PC-9 (cell line): ENCODE data around the gene PANX2. TPM values are rescaled to one million over a fixed set of nuclear protein-coding genes. Genes with fewer than 3 reads are reported as not detected.
"Not testable (repeated sequence)": the region's sequence is repeated elsewhere in the genome, so short reads cannot be mapped to it uniquely, and the experiment has no call there.

ENCODE experiments used
- BruUV-seq: library from RNA; stranded (reverse); fragments of 400-500 nt; replicated peaks from 2 replicates; lab custom pipeline; 2021; lab: Mats Ljungman, UMichigan
- CTCF ChIA-PET: fragments of 300-600 bp; sonication (Branson Sonifier 250); formaldehyde crosslinking; loops from one replicate; lab custom pipeline; 2022; ENCODE audit warnings: antibody characterized with exemption; lab: Charles Lee
- POLR2A ChIA-PET: fragments of 300-600 bp; sonication (Branson Sonifier 250); formaldehyde crosslinking; loops from one replicate; lab custom pipeline; 2022; ENCODE audit warnings: antibody characterized with exemption; ENCODE audit not compliant: unreplicated experiment; lab: Charles Lee
- DNase-seq, 2 experiments: peaks; one replicate each; pipeline versions ENCODE4 v3.0.0 to v3.0.0-alpha.2; 2015 to 2022; ENCODE audit warnings: mixed read lengths in 1 of 2
- H2AFZ ChIP-seq: fragments of 200-600 bp; sonication (generic); 2 replicates; pipeline ENCODE4 v1.8.1; 2017; ENCODE audit warnings: antibody characterized with exemption
- H3F3A ChIP-seq: fragments of 200-600 bp; sonication (generic); 2 replicates; pipeline ENCODE4 v1.8.1; 2017; ENCODE audit warnings: antibody characterized with exemption, mild to moderate bottlenecking, low read depth; ENCODE audit not compliant: insufficient read depth
- H3K27ac ChIP-seq: fragments of 200-600 bp; sonication (generic); 2 replicates; pipeline ENCODE4 v1.6.1; 2016; ENCODE audit warnings: mixed run types
- H3K27me3 ChIP-seq: fragments of 200-600 bp; sonication (generic); 2 replicates; pipeline ENCODE4 v1.6.1; 2016; ENCODE audit warnings: low read depth, mixed run types; ENCODE audit not compliant: insufficient read depth
- H3K36me3 ChIP-seq: fragments of 200-600 bp; sonication (generic); 2 replicates; pipeline ENCODE4 v1.6.1; 2016; ENCODE audit warnings: low read depth, mixed run types
- H3K4me1 ChIP-seq: fragments of 200-600 bp; sonication (generic); replicated peaks from 2 replicates; pipeline ENCODE4 v1.6.1; 2016; ENCODE audit warnings: mixed run types; ENCODE audit not compliant: insufficient read depth
- H3K4me2 ChIP-seq: fragments of 200-600 bp; sonication (generic); 2 replicates; pipeline ENCODE4 v1.6.1; 2017; ENCODE audit warnings: mixed run types
- H3K4me3 ChIP-seq: fragments of 200-600 bp; sonication (generic); 2 replicates; pipeline ENCODE4 v1.6.1; 2016; ENCODE audit warnings: mixed run types
- H3K79me2 ChIP-seq: fragments of 200-600 bp; sonication (generic); 2 replicates; pipeline ENCODE4 v1.6.1; 2017; ENCODE audit warnings: low read depth, mixed run types
- H3K9me2 ChIP-seq: fragments of 200-600 bp; sonication (generic); 2 replicates; pipeline ENCODE4 v1.8.1; 2017; ENCODE audit warnings: mild to moderate bottlenecking; ENCODE audit not compliant: insufficient read depth
- H3K9me3 ChIP-seq: fragments of 200-600 bp; sonication (generic); 2 replicates; pipeline ENCODE4 v1.8.1; 2016; ENCODE audit warnings: low read depth; ENCODE audit not compliant: insufficient read depth
- H4K20me1 ChIP-seq: fragments of 200-600 bp; sonication (generic); 2 replicates; pipeline ENCODE4 v1.8.1; 2017; ENCODE audit not compliant: insufficient read depth
- EZH2 ChIP-seq: fragments of 200-600 bp; sonication (generic); IDR thresholded peaks from 2 replicates; pipeline ENCODE4 v1.8.0; 2017; ENCODE audit warnings: antibody characterized with exemption, low read depth
- intact Hi-C: fragments of 100-400 bp; cut with micrococcal nuclease; formaldehyde crosslinking; loops from one replicate; pipeline ENCODE4 v1.10.0; 2022; ENCODE audit not compliant: unreplicated experiment
- total RNA-seq: library from RNA; stranded (reverse); gene quantifications from 2 replicates; pipeline ENCODE4 v1.2.3, GENCODE V29; 2021
- TF ChIP-seq, protein P1 (sequence below): fragments of 200-600 bp; sonication (generic); conservative IDR thresholded peaks from 2 replicates; pipeline ENCODE4 v1.6.1; 2017; ENCODE audit warnings: mixed run types, antibody characterized with exemption, mild to moderate bottlenecking, moderate library complexity

PANX2 gene
- total RNA-seq, 1 experiment from 2014 or later = 51.7 TPM

DNA sequence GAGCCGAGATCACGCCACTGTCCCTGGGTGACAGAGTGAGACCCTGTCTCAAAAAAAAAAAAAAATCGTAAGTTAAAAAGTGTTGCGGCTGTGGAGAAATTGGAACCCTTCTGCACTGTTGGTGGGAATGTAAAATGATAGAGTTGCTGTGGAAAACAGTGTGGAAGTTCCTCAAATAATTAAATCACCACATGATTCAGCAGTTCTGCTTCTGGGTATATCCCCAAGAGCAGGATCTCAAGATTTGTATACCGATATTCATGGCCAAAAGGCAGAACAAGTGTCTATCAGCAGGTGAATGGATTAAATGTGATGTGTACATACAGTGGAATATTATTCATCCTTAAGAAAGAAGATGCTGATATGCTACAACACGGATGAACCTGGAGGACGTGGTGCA lies 34.0 kb downstream of the PANX2 start:
- H3K4me2 ChIP-seq = no peak overlapping the region
- no peak overlapping the region for H3K27ac ChIP-seq
- no peak for TF ChIP-seq EZH2
- TF ChIP-seq, protein P1, sequence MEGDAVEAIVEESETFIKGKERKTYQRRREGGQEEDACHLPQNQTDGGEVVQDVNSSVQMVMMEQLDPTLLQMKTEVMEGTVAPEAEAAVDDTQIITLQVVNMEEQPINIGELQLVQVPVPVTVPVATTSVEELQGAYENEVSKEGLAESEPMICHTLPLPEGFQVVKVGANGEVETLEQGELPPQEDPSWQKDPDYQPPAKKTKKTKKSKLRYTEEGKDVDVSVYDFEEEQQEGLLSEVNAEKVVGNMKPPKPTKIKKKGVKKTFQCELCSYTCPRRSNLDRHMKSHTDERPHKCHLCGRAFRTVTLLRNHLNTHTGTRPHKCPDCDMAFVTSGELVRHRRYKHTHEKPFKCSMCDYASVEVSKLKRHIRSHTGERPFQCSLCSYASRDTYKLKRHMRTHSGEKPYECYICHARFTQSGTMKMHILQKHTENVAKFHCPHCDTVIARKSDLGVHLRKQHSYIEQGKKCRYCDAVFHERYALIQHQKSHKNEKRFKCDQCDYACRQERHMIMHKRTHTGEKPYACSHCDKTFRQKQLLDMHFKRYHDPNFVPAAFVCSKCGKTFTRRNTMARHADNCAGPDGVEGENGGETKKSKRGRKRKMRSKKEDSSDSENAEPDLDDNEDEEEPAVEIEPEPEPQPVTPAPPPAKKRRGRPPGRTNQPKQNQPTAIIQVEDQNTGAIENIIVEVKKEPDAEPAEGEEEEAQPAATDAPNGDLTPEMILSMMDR = no peak
- no peak overlapping the region for H3K4me3 ChIP-seq
- H3K79me2 ChIP-seq = peaks cover 28% of the 10 kb centered on the region
- ChIA-PET POLR2A (interaction anchor here (0.7 kb wide), 1 partner anchor 103 kb away, joined by 3 read pairs; the partner anchor contains the start of gene PLXNB2), CTCF (no interaction called here)
- no peaks in the 10 kb centered on the region for H3K27me3 ChIP-seq
- H4K20me1 ChIP-seq = peaks cover 47% of the 10 kb centered on the region
- H3K36me3 ChIP-seq = peaks cover 21% of the 10 kb centered on the region
- H3K9me2 ChIP-seq = no peaks in the 10 kb centered on the region
- no peaks in the 10 kb centered on the region for H3K9me3 ChIP-seq
- DNase-seq = no peak
- intact Hi-C loops = loop anchor here (5.0 kb wide), 1 partner anchor 277 kb away; no protein-coding TSS in a partner anchor
- H3K4me1 ChIP-seq = peaks cover 12% of the 10 kb centered on the region
- H2AFZ ChIP-seq = no peak overlapping the region
- H3F3A ChIP-seq = peaks cover 34% of the 10 kb centered on the region; the same call in 1 of the 2 replicates
- no TSS peak for BruUV-seq

DNA sequence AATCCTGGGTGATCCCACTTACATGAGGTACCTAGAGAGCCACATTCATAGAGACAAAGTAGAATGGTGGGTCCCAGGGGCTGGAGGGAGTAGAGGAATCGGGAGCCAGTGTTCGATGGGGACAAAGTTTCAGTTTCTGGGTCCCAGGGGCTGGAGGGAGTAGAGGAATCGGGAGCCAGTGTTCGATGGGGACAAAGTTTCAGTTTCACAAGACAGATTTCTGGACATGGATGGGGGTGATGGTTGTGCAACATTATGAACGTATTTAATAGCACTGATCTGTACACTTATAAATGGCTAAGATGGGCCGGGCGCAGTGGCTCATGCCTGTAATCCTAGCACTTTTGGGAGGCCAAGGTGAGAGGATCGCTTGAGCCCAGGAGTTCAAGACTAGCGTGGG lies 34.5 kb downstream of the PANX2 start:
- peaks cover 21% of the 10 kb centered on the region for H3K36me3 ChIP-seq
- peaks cover 51% of the 10 kb centered on the region for H4K20me1 ChIP-seq
- H3K27ac ChIP-seq, H3K9me2 ChIP-seq, H3K9me3 ChIP-seq, POLR2A ChIA-PET, H2AFZ ChIP-seq, H3K27me3 ChIP-seq, BruUV-seq, H3K4me3 ChIP-seq, DNase-seq, H3K4me2 ChIP-seq, CTCF ChIA-PET: not testable (repeated sequence)
- H3F3A ChIP-seq = peaks cover 32% of the 10 kb centered on the region; the same call in 1 of the 2 replicates
- intact Hi-C loops = loop anchor here (5.0 kb wide), 1 partner anchor 278 kb away; no protein-coding TSS in a partner anchor
- H3K79me2 ChIP-seq = peaks cover 28% of the 10 kb centered on the region
- peaks cover 12% of the 10 kb centered on the region for H3K4me1 ChIP-seq

- Histone ChIP-seq H2AFZ (no peak overlapping the region), H3K4me2 (no peak overlapping the region), H3F3A (peaks cover 34% of the 10 kb centered on the region; the same call in 1 of the 2 replicates), H4K20me1 (peaks cover 61% of the 10 kb centered on the region), H3K36me3 (peaks cover 24% of the 10 kb centered on the region), H3K4me1 (peaks cover 12% of the 10 kb centered on the region), H3K79me2 (peaks cover 28% of the 10 kb centered on the region), H3K27ac (no peak overlapping the region), H3K9me3 (no peaks in the 10 kb centered on the region), H3K27me3 (no peaks in the 10 kb centered on the region), H3K9me2 (no peaks in the 10 kb centered on the region), H3K4me3 (no peak overlapping the region)
- BruUV-seq = no TSS peak
- TF ChIP-seq, protein P1 = no peak
- TF ChIP-seq EZH2 = no peak
- DNase-seq = no peak
- CTCF ChIA-PET = no interaction called here
- POLR2A ChIA-PET = no interaction called here
- intact Hi-C loops = no loop called here
Measured at GRCh38 chr22:50205781-50206569, 35.4 kb downstream of the PANX2 start.
